ENCODE data around the gene GDPD1.
"Not testable (repeated sequence)": the region's sequence is repeated elsewhere in the genome, so short reads cannot be mapped to it uniquely, and the experiment has no call there.

The GDPD1 gene

GRCh38 chr17:59220328-59221158, at the start of gene GDPD1:
Gene GDPD1 (plus strand): TSS chr17:59220511. CDS start chr17:59220610, 99 bp downstream.
- in situ Hi-C loops (cut with MboI; ENCODE audit: low sequenced_read_pairs): no loop called here

- in situ Hi-C loops (cut with MboI; ENCODE audit: low sequenced_read_pairs): no loop called here
Measured at GRCh38 chr17:59172436-59173004, 47.8 kb upstream of the GDPD1 start.

GRCh38 chr17:59174671-59175070, 45.6 kb upstream of the GDPD1 start:
- in situ Hi-C loops (cut with MboI; ENCODE audit: low sequenced_read_pairs): no loop called here

GRCh38 chr17:59175076-59175475, 45.2 kb upstream of the GDPD1 start:
- in situ Hi-C loops (cut with MboI; ENCODE audit: low sequenced_read_pairs): no loop called here

GRCh38 chr17:59178266-59178985, 41.9 kb upstream of the GDPD1 start:
- in situ Hi-C loops (cut with MboI; ENCODE audit: low sequenced_read_pairs): no loop called here

GRCh38 chr17:59179601-59180000, 40.7 kb upstream of the GDPD1 start:
- in situ Hi-C loops (cut with MboI; ENCODE audit: low sequenced_read_pairs): not testable (repeated sequence)

- in situ Hi-C loops (cut with MboI; ENCODE audit: low sequenced_read_pairs): no loop called here
Measured at GRCh38 chr17:59180626-59181025, 39.7 kb upstream of the GDPD1 start.

- in situ Hi-C loops (cut with MboI; ENCODE audit: low sequenced_read_pairs): no loop called here
Measured at GRCh38 chr17:59181481-59181880, 38.8 kb upstream of the GDPD1 start.

GRCh38 chr17:59185997-59186396, 34.3 kb upstream of the GDPD1 start:
- in situ Hi-C loops (cut with MboI; ENCODE audit: low sequenced_read_pairs): no loop called here

GRCh38 chr17:59186850-59187249, 33.5 kb upstream of the GDPD1 start:
- in situ Hi-C loops (cut with MboI; ENCODE audit: low sequenced_read_pairs): no loop called here

GRCh38 chr17:59190806-59191205, 29.5 kb upstream of the GDPD1 start:
- in situ Hi-C loops (cut with MboI; ENCODE audit: low sequenced_read_pairs): no loop called here

GRCh38 chr17:59193336-59193862, 26.9 kb upstream of the GDPD1 start:
- in situ Hi-C loops (cut with MboI; ENCODE audit: low sequenced_read_pairs): no loop called here

GRCh38 chr17:59199398-59199797, 20.9 kb upstream of the GDPD1 start:
- in situ Hi-C loops (cut with MboI; ENCODE audit: low sequenced_read_pairs): no loop called here

- in situ Hi-C loops (cut with MboI; ENCODE audit: low sequenced_read_pairs): no loop called here
Measured at GRCh38 chr17:59202320-59202719, 18.0 kb upstream of the GDPD1 start.

- in situ Hi-C loops (cut with MboI; ENCODE audit: low sequenced_read_pairs): no loop called here
Measured at GRCh38 chr17:59219370-59219769, 941 bp upstream of the GDPD1 start.

- in situ Hi-C loops (cut with MboI; ENCODE audit: low sequenced_read_pairs): no loop called here
Measured at GRCh38 chr17:59219992-59220327, 351 bp upstream of the GDPD1 start.

GRCh38 chr17:59221159-59221847, 992 bp downstream of the GDPD1 start:
- in situ Hi-C loops (cut with MboI; ENCODE audit: low sequenced_read_pairs): no loop called here

GRCh38 chr17:59223813-59224212, 3.5 kb downstream of the GDPD1 start:
- in situ Hi-C loops (cut with MboI; ENCODE audit: low sequenced_read_pairs): no loop called here

- in situ Hi-C loops (cut with MboI; ENCODE audit: low sequenced_read_pairs): not testable (repeated sequence)
Measured at GRCh38 chr17:59228588-59228987, 8.3 kb downstream of the GDPD1 start.

- in situ Hi-C loops (cut with MboI; ENCODE audit: low sequenced_read_pairs): no loop called here
Measured at GRCh38 chr17:59230764-59231163, 10.5 kb downstream of the GDPD1 start.

- in situ Hi-C loops (cut with MboI; ENCODE audit: low sequenced_read_pairs): no loop called here
Measured at GRCh38 chr17:59234631-59235030, 14.3 kb downstream of the GDPD1 start.

Measured in HL-60/S4 treated with phorbol 12-myristate 13-acetate at 8.2 ng/mL for 4 days and 3 days (cell line).